H1 (cell line): ENCODE measurements around the gene NRN1. TPM values are rescaled to one million over a fixed set of nuclear protein-coding genes. Genes with fewer than 3 reads are reported as not detected.

Experiments used
- CTCF ChIA-PET: fragments of 300-600 bp; sonication (Branson Sonifier 250); formaldehyde crosslinking; loops from one replicate; lab custom pipeline; 2021; ENCODE audit not compliant: partially characterized antibody; lab: Charles Lee
- POLR2A ChIA-PET: fragments of 300-600 bp; sonication (Branson Sonifier 250); formaldehyde crosslinking; loops from one replicate; lab custom pipeline; 2021; ENCODE audit warnings: inconsistent platforms; ENCODE audit not compliant: partially characterized antibody; lab: Charles Lee
- DNase-seq, 2 experiments: peaks; one replicate each; pipeline versions ENCODE4 v3.0.0 to v3.0.0-alpha.2; 2010 to 2022; ENCODE audit warnings: low spot score in 2 of 2, low read depth in 1 of 2, mixed read lengths in 1 of 2
- FAIRE-seq: peaks from 2 replicates; lab custom pipeline; 2011; peaks lifted over from hg19 to GRCh38; lab: Jason Lieb, UNC
- H2AFZ ChIP-seq: 2 replicates; pipeline ENCODE4 v1.8.1; 2012; ENCODE audit warnings: low read length, inconsistent platforms
- H2AK5ac ChIP-seq: 2 replicates; pipeline ENCODE4 v1.6.1; 2013; ENCODE audit warnings: low read depth, low read length
- H2BK120ac ChIP-seq: replicated peaks from 2 replicates; pipeline ENCODE3; 2013; ENCODE audit warnings: low read depth, low read length, inconsistent platforms
- H2BK12ac ChIP-seq: 2 replicates; pipeline ENCODE4 v1.6.1; 2013; ENCODE audit warnings: low read depth, low read length
- H2BK15ac ChIP-seq: 2 replicates; pipeline ENCODE4 v1.6.1; 2013; ENCODE audit warnings: low read length
- H2BK20ac ChIP-seq: 2 replicates; pipeline ENCODE4 v1.6.1; 2013; ENCODE audit warnings: low read length
- H2BK5ac ChIP-seq: 2 replicates; pipeline ENCODE4 v1.6.1; 2013; ENCODE audit warnings: low read depth, low read length
- H3K14ac ChIP-seq: 2 replicates; pipeline ENCODE4 v1.6.1; 2013; ENCODE audit warnings: inconsistent platforms; ENCODE audit not compliant: insufficient read length
- H3K18ac ChIP-seq: 2 replicates; pipeline ENCODE4 v1.6.1; 2013; ENCODE audit warnings: low read length; ENCODE audit errors: extremely low read depth
- H3K23ac ChIP-seq: 2 replicates; pipeline ENCODE4 v1.6.1; 2013; ENCODE audit warnings: inconsistent platforms; ENCODE audit not compliant: insufficient read length
- H3K23me2 ChIP-seq: 2 replicates; pipeline ENCODE4 v1.6.1; 2013; ENCODE audit warnings: low read depth, low read length
- H3K27ac ChIP-seq: 2 replicates; pipeline ENCODE4 v1.6.1; 2011; ENCODE audit warnings: low read depth, low read length, inconsistent platforms
- H3K27me3 ChIP-seq, 4 experiments: replicated peaks in 1 of 4; 1 replicate in 1 of 4; 2 replicates in 3 of 4; pipeline versions ENCODE4 v1.6.1 to v1.8.1; 2011 to 2013; ENCODE audit warnings: low read length in 3 of 4, mild to moderate bottlenecking in 3 of 4, inconsistent platforms in 2 of 4, mixed read lengths in 2 of 4, moderate library complexity in 1 of 4; ENCODE audit not compliant: control insufficient read depth in 3 of 4, insufficient read depth in 3 of 4; ENCODE audit errors: extremely low read depth in 1 of 4
- H3K36me3 ChIP-seq, 4 experiments: 2 replicates each; pipeline versions ENCODE4 v1.6.1 to v1.8.1; 2011 to 2013; ENCODE audit warnings: mild to moderate bottlenecking in 4 of 4, low read length in 3 of 4, moderate library complexity in 2 of 4, control low read depth in 1 of 4, inconsistent platforms in 1 of 4; ENCODE audit not compliant: insufficient read depth in 4 of 4, control insufficient read depth in 2 of 4
- H3K4ac ChIP-seq: replicated peaks from 2 replicates; pipeline ENCODE3; 2013; ENCODE audit warnings: low read length, low read depth, mixed read lengths, inconsistent platforms; ENCODE audit not compliant: insufficient read length
- H3K4me1 ChIP-seq, 4 experiments: replicated peaks in 1 of 4; 1 replicate in 1 of 4; 2 replicates in 3 of 4; pipeline versions ENCODE4 v1.6.1 to v1.8.1; 2011 to 2013; ENCODE audit warnings: low read length in 3 of 4, inconsistent platforms in 2 of 4, mixed read lengths in 1 of 4; ENCODE audit not compliant: insufficient read depth in 4 of 4, control insufficient read depth in 3 of 4
- H3K4me2 ChIP-seq, 2 experiments: 2 replicates each; pipeline versions ENCODE4 v1.6.1 to v1.8.1; 2011 to 2013; ENCODE audit warnings: low read depth in 2 of 2, low read length in 2 of 2, control low read depth in 1 of 2, inconsistent platforms in 1 of 2, mild to moderate bottlenecking in 1 of 2; ENCODE audit not compliant: insufficient read depth in 1 of 2
- H3K4me3 ChIP-seq, 4 experiments: fragments of 200-600, 300-600 bp in 1 of 4; sonication (generic), shearing (Covaris generic), sonication (Bioruptor Twin) in 1 of 4; 2 replicates each; pipeline versions ENCODE4 v1.5.1 to v1.8.1; 2011 to 2016; ENCODE audit warnings: low read length in 4 of 4, low read depth in 3 of 4, control low read depth in 2 of 4, inconsistent platforms in 2 of 4, mild to moderate bottlenecking in 2 of 4, mixed read lengths in 1 of 4, moderate library complexity in 1 of 4; ENCODE audit not compliant: insufficient read depth in 2 of 4; ENCODE audit errors: extremely low read depth in 1 of 4
- H3K56ac ChIP-seq: replicated peaks from 2 replicates; pipeline ENCODE3; 2013; ENCODE audit warnings: low read depth, mild to moderate bottlenecking, mixed read lengths, low read length, inconsistent platforms; ENCODE audit not compliant: insufficient read length
- H3K79me1 ChIP-seq: 2 replicates; pipeline ENCODE4 v1.6.1; 2013; ENCODE audit warnings: low read depth, low read length, control low read depth
- H3K79me2 ChIP-seq, 2 experiments: 2 replicates each; pipeline versions ENCODE4 v1.6.1 to v1.8.1; 2012 to 2013; ENCODE audit warnings: low read length in 2 of 2, mild to moderate bottlenecking in 2 of 2, inconsistent platforms in 1 of 2; ENCODE audit not compliant: insufficient read depth in 2 of 2, control insufficient read depth in 1 of 2
- H3K9ac ChIP-seq, 4 experiments: replicated peaks in 1 of 4; 1 replicate in 1 of 4; 2 replicates in 3 of 4; pipeline versions ENCODE4 v1.6.1 to v1.8.1; 2011 to 2013; ENCODE audit warnings: low read depth in 3 of 4, low read length in 3 of 4, control low read depth in 2 of 4, mild to moderate bottlenecking in 2 of 4, moderate library complexity in 2 of 4, inconsistent platforms in 1 of 4; ENCODE audit errors: extremely low read depth in 1 of 4
- H3K9me3 ChIP-seq, 2 experiments: 2 replicates each; pipeline versions ENCODE4 v1.6.1 to v1.8.1; 2012 to 2013; ENCODE audit warnings: mild to moderate bottlenecking in 2 of 2, moderate library complexity in 2 of 2, control low read depth in 1 of 2, inconsistent platforms in 1 of 2, low read depth in 1 of 2, low read length in 1 of 2, mixed read lengths in 1 of 2; ENCODE audit not compliant: insufficient read depth in 2 of 2
- H4K20me1 ChIP-seq, 2 experiments: replicated peaks in 1 of 2; 2 replicates each; pipeline versions ENCODE3 to v1.8.1; 2011 to 2013; ENCODE audit warnings: inconsistent platforms in 2 of 2, low read length in 2 of 2, mild to moderate bottlenecking in 1 of 2; ENCODE audit not compliant: insufficient read depth in 2 of 2, control insufficient read depth in 1 of 2
- H4K5ac ChIP-seq: 2 replicates; pipeline ENCODE4 v1.6.1; 2013; ENCODE audit warnings: low read length, low read depth, mixed read lengths, inconsistent platforms; ENCODE audit not compliant: insufficient read length
- H4K8ac ChIP-seq: 2 replicates; pipeline ENCODE4 v1.8.0; 2013; ENCODE audit warnings: mild to moderate bottlenecking, moderate library complexity, low read length, inconsistent platforms; ENCODE audit not compliant: insufficient read depth; ENCODE audit errors: extremely low read depth
- H4K91ac ChIP-seq: replicated peaks from 2 replicates; pipeline ENCODE3; 2013; ENCODE audit warnings: low read length, mixed read lengths, inconsistent platforms; ENCODE audit not compliant: insufficient read length
- CEBPB ChIP-seq: IDR thresholded peaks from 2 replicates; pipeline ENCODE4 v1.6.1; 2012; ENCODE audit warnings: low read depth, low read length
- WGBS, 2 experiments: shearing (Covaris generic) in 1 of 2; methylation state at CpG; one replicate each; pipeline versions ENCODE4 v1.1.6 to v1.1.7; 2013 to 2015; ENCODE audit warnings: low lambda C conversion rate in 2 of 2, mixed read lengths in 2 of 2, inconsistent platforms in 1 of 2, low coverage in 1 of 2, missing lambda C conversion rate in 1 of 2; ENCODE audit not compliant: insufficient replicate concordance in 2 of 2, insufficient coverage in 1 of 2, insufficient read length in 1 of 2; ENCODE audit errors: extremely low coverage in 1 of 2, missing lambda C conversion rate in 1 of 2; 5-methylcytosine and 5-hydroxymethylcytosine counted together
- polyA plus RNA-seq, 7 experiments: library from polyadenylated mRNA; depleted of rRNA in 3 of 7; stranded (reverse) in 5 of 7; unstranded in 2 of 7; fragments of >200 nt in 5 of 7; fragments of 200-250 nt in 2 of 7; gene quantifications; 1 replicate in 5 of 7; 2 replicates in 1 of 7; 4 replicates in 1 of 7; pipeline versions ENCODE4 v1.2.1 to v1.2.3, GENCODE V29; 2011 to 2013; ENCODE audit warnings: missing spikeins in 2 of 7, mixed read lengths in 2 of 7
- total RNA-seq: library from RNA; stranded (reverse); fragmentation: NEBNext Ultra II Directional; extraction: Animal tissue kit (Norgen Biotek cat#: 25700); gene quantifications from 2 replicates; pipeline ENCODE4 v1.2.1, GENCODE V29; 2021

The NRN1 gene
- total and polyA plus RNA-seq, 2 of the 8 experiments (the other 6 are each of a cell fraction or from before 2014, with no cell fraction given): 0.06 to 0.26 TPM

DNA sequence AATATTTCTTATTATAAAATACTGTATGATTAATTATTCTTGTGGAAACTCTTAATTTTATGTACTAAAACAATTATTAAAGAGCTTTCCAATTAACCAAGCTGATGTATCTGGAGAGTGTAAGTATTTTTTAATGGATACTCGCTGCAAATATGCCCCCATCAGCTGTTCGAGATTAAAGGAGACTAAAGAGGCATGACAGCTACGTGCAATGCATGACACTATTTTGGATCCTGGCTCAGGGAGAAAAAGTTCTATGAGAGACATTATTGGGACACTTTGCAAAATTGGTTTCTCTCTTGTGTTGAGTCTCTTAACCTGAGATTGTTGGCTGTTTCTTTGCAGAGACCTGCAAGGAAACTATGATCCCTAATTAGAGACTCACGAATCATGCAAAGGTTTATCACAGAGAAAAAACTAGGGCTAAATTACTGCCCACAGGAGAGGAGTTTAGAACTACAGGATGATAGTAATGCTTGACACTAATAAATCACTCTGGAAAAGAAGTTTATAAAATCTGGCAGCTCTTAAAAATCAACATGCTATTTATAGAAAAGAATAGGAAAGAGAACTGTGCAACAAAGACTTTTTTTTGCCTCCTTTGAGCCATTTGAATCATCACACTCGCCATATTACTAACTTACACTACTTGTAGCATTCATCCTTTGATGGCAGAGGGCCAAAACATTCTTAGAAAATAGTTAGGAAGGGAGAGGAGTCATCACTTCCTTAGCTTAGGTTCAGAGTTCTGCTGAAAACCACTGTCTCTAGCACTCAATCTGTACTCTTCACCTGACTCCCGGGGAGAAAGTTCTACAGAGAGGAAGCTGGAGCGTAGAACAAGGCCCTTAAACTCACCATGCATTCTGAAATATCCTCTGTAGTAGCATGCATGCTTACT, 25.3 kb downstream of the NRN1 start:
- no peak overlapping the region for H3K4me2 ChIP-seq
- no peaks in the 10 kb centered on the region for H3K9me3 ChIP-seq
- no peaks in the 10 kb centered on the region for H3K79me1 ChIP-seq
- no peaks in the 10 kb centered on the region; a peak in 1 of 7 replicates for H3K27me3 ChIP-seq
- ChIA-PET CTCF (interaction anchor here (1.3 to 1.5 kb wide), 4 partner anchors 11 to 17 kb away, joined by 3 to 4 read pairs (median 3); no protein-coding TSS in a partner anchor), POLR2A (no interaction called here)
- H3K4me3 ChIP-seq: no peak overlapping the region
- no peak overlapping the region for H3K23ac ChIP-seq
- no peak overlapping the region for H3K4ac ChIP-seq
- 78% methylated on average over 7 of the region's 7 CpGs; no CpG with 5 or more reads in 1 of the 2 experiments for WGBS, 2 experiments
- no peak for TF ChIP-seq CEBPB
- H2BK5ac ChIP-seq: no peak overlapping the region
- no peak overlapping the region for H4K5ac ChIP-seq
- no peak overlapping the region for H2BK20ac ChIP-seq
- no peak overlapping the region for H2AFZ ChIP-seq
- H3K9ac ChIP-seq: no peak overlapping the region
- H2AK5ac ChIP-seq: no peak overlapping the region
- H3K27ac ChIP-seq: no peak overlapping the region
- H3K18ac ChIP-seq: no peak overlapping the region
- H4K20me1 ChIP-seq: peaks cover 0 to 1% of the 10 kb centered on the region in 2 experiments
- H3K14ac ChIP-seq: no peak overlapping the region
- H4K8ac ChIP-seq: no peak overlapping the region
- no peaks in the 10 kb centered on the region for H3K79me2 ChIP-seq
- no peak overlapping the region for H2BK15ac ChIP-seq
- FAIRE-seq (no peak), DNase-seq (no peak)
- H2BK12ac ChIP-seq: no peak overlapping the region
- H3K23me2 ChIP-seq: no peaks in the 10 kb centered on the region
- H3K56ac ChIP-seq: no peak overlapping the region
- H2BK120ac ChIP-seq: no peak overlapping the region
- no peaks in the 10 kb centered on the region for H3K36me3 ChIP-seq
- no peaks in the 10 kb centered on the region for H3K4me1 ChIP-seq
- no peak overlapping the region for H4K91ac ChIP-seq
